Transverse colon (tissue), 4 donors: ENCODE results near the gene ZNF317. TPM values are rescaled to one million over a fixed set of nuclear protein-coding genes. Genes with fewer than 3 reads are reported as not detected.

Experiments
- DNase-seq: peaks from one replicate; pipeline ENCODE4 v3.0.0-alpha.2; 2019
- H3K27ac ChIP-seq, 4 donors: fragments of 200-600 bp; sonication (generic); 2 replicates each; pipeline ENCODE4 v1.5.1; 2016 to 2018; ENCODE audit warnings: inconsistent platforms in 4 of 4
- H3K27me3 ChIP-seq: fragments of 200-600 bp; sonication (generic); 2 replicates; pipeline ENCODE4 v1.5.1; 2017; ENCODE audit warnings: inconsistent platforms
- H3K36me3 ChIP-seq, 4 donors: fragments of 200-600 bp; sonication (generic); 2 replicates each; pipeline ENCODE4 v1.5.1; 2017 to 2019; ENCODE audit warnings: inconsistent platforms in 4 of 4
- H3K4me1 ChIP-seq, 4 donors: fragments of 200-600 bp; sonication (generic); 2 replicates each; pipeline ENCODE4 v1.5.1; 2017 to 2020; ENCODE audit warnings: inconsistent platforms in 4 of 4
- H3K4me3 ChIP-seq, 4 donors: fragments of 200-600 bp; sonication (generic); 1 replicate in 1 of 4; 2 replicates in 3 of 4; pipeline versions ENCODE4 v1.5.1 to v1.6.1; 2017 to 2019; ENCODE audit warnings: inconsistent platforms in 4 of 4
- H3K9me3 ChIP-seq, 2 donors: fragments of 200-600 bp; sonication (generic); 2 replicates each; pipeline ENCODE4 v1.5.1; 2017 to 2019; ENCODE audit warnings: inconsistent platforms in 2 of 2
- EP300 ChIP-seq: sonication (generic); formaldehyde crosslinking; IDR thresholded peaks from one replicate; pipeline ENCODE4 v1.6.1; 2017; ENCODE audit warnings: antibody characterized with exemption, low read depth
- POLR2A ChIP-seq: fragments of 450-650 bp; IDR thresholded peaks from one replicate; pipeline ENCODE4 v1.6.1; 2016; ENCODE audit warnings: antibody characterized with exemption, mild to moderate bottlenecking, moderate library complexity
- POLR2AphosphoS5 ChIP-seq, 3 donors: sonication (generic); formaldehyde crosslinking; IDR thresholded peaks; one replicate each; pipeline ENCODE4 v1.6.1; 2016; ENCODE audit warnings: antibody characterized with exemption in 3 of 3
- whole genome bisulfite sequencing, 2 donors: methylation state at CpG; one replicate each; pipeline ENCODE4 v1.1.5; 2018; ENCODE audit warnings: low coverage in 1 of 2; 5-methylcytosine and 5-hydroxymethylcytosine counted together
- in situ Hi-C, 4 donors: fragments of 200-750 bp; cut with MboI; loops; one replicate each; pipeline versions ENCODE4 v1.15.0 to v1.15.1; 2017; ENCODE audit warnings: low sequenced_read_pairs in 3 of 4, low pct_ligation_motif_present in 1 of 4, low pct_unique_long_range_greater_than_20kb in 1 of 4
- intact Hi-C: fragments of 100-400 bp; cut with DNase I; formaldehyde crosslinking; loops from one replicate; pipeline ENCODE4 v1.15.1; 2023; ENCODE audit warnings: low total_unique reads
- total RNA-seq, 4 donors: library from RNA; depleted of rRNA; stranded (reverse); fragments of >200 nt; gene quantifications; one replicate each; pipeline ENCODE4 v1.1.0, GENCODE V29; 2016
- TF ChIP-seq, protein P1 (sequence below), 5 experiments: fragments of 200-600 bp in 3 of 5; fragments of 450-650 bp in 2 of 5; sonication (generic) in 3 of 5; IDR thresholded peaks; 1 replicate in 2 of 5; 2 replicates in 3 of 5; pipeline ENCODE4 v1.5.1; 2016 to 2017; ENCODE audit warnings: antibody characterized with exemption in 5 of 5, inconsistent platforms in 3 of 5, mild to moderate bottlenecking in 2 of 5, moderate library complexity in 1 of 5

ZNF317 gene
- total RNA-seq, 4 donors from 2014 or later: 20.6 to 25.1 (median 22.5) TPM

DNA sequence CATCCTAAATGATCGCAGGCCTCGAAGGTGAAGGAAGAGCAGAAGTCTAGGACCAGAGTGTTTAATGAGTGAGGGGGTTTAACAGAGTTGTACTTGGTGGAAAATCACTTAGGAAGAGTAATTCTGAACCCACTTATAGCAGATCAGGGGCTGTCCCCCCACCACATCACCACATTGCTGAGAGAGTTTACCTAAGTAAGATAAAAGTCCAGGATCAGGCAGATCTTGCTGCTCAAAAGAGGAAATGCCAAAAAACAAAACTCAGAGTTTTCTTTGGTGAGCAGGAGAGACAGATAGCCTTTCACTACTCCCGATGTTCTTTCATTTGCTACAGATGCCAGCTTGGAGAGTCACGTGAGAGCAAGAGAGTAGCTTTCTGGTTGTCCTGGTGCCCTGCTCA lies 15.4 kb downstream of the ZNF317 start:
- no peak for DNase-seq
- Histone ChIP-seq H3K27ac (no peak overlapping the region), H3K27me3 (no peaks in the 10 kb centered on the region), H3K9me3 (peaks cover 14 to 17% of the 10 kb centered on the region in 2 donors), H3K36me3 (peaks cover 5 to 54% (median 27%) of the 10 kb centered on the region in 4 donors), H3K4me1 (no peaks in the 10 kb centered on the region), H3K4me3 (no peak overlapping the region)
- intact Hi-C loops (no loop called here), in situ Hi-C loops (no loop called here)
- WGBS, 2 donors: 89 to 97% methylated on average over 4 of the region's 4 CpGs
- TF ChIP-seq POLR2A: no peak
- TF ChIP-seq, protein P1, sequence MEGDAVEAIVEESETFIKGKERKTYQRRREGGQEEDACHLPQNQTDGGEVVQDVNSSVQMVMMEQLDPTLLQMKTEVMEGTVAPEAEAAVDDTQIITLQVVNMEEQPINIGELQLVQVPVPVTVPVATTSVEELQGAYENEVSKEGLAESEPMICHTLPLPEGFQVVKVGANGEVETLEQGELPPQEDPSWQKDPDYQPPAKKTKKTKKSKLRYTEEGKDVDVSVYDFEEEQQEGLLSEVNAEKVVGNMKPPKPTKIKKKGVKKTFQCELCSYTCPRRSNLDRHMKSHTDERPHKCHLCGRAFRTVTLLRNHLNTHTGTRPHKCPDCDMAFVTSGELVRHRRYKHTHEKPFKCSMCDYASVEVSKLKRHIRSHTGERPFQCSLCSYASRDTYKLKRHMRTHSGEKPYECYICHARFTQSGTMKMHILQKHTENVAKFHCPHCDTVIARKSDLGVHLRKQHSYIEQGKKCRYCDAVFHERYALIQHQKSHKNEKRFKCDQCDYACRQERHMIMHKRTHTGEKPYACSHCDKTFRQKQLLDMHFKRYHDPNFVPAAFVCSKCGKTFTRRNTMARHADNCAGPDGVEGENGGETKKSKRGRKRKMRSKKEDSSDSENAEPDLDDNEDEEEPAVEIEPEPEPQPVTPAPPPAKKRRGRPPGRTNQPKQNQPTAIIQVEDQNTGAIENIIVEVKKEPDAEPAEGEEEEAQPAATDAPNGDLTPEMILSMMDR (IDR thresholded peaks at IDR 0.05): no peak
- TF ChIP-seq POLR2AphosphoS5 (IDR thresholded peaks at IDR 0.05): no peak
- TF ChIP-seq EP300: no peak

DNA sequence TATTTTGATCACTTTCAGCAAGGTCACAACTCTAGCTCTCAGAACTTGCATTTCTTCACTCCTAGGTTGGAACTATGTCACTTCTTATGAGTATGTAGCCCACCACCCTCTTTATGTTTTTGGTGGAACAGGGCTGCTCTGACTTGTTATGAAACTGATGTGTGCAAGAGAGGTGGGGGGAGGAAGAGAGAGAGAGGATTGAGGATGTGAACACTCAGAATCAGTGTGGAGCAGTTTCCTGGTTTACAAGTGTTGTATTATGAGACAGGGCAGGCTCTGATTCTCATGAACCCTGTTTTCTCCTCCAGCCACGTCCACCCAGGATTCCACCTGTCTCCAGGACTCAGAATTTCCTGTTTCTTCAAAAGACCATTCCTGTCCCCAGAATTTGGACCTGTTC lies 16.1 kb downstream of the ZNF317 start:
- in situ Hi-C loops (no loop called here), intact Hi-C loops (no loop called here)
- Histone ChIP-seq H3K36me3 (peaks cover 7 to 61% (median 30%) of the 10 kb centered on the region in 4 donors), H3K4me3 (no peak overlapping the region), H3K27ac (no peak overlapping the region), H3K27me3 (no peaks in the 10 kb centered on the region), H3K4me1 (no peaks in the 10 kb centered on the region), H3K9me3 (peaks cover 21% of the 10 kb centered on the region in 2 donors)
- WGBS, 2 donors: 77 to 100% methylated on average over 1 of the region's 1 CpG
- TF ChIP-seq POLR2AphosphoS5 (IDR thresholded peaks at IDR 0.05) (no peak), POLR2A (no peak), EP300 (no peak)
- TF ChIP-seq, protein P1 (IDR thresholded peaks at IDR 0.05): no peak
- DNase-seq: no peak

DNA sequence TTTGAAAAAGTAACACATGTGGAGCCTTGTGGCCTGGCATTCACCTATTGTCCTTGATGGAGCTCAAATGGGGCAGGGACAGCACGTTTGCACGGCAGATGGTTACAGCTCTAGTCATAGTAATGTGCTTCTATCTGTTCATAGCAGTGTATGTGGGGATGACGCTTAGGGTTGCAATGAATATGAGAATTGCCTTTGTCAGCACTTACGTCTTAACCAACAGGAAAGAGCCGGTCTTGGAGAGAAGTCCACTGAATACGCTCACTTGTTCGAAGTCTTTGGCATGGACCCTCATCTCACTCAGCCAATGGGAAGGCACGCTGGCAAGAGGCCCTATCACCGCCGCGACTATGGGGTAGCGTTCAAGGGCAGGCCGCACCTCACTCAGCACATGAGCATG lies 19.7 kb downstream of the ZNF317 start:
- H3K4me3 ChIP-seq: no peak overlapping the region
- no peaks in the 10 kb centered on the region for H3K4me1 ChIP-seq
- H3K9me3 ChIP-seq: peaks cover 14 to 18% of the 10 kb centered on the region in 2 donors
- H3K36me3 ChIP-seq: peaks cover 9 to 77% (median 43%) of the 10 kb centered on the region in 4 donors
- H3K27me3 ChIP-seq: no peaks in the 10 kb centered on the region
- TF ChIP-seq POLR2AphosphoS5 (IDR thresholded peaks at IDR 0.05) (no peak), EP300 (no peak), POLR2A (no peak)
- TF ChIP-seq, protein P1 (IDR thresholded peaks at IDR 0.05): no peak
- H3K27ac ChIP-seq: no peak overlapping the region
- WGBS, 2 donors: 99 to 100% methylated on average over 8 to 13 of the region's 13 CpGs
- intact Hi-C loops: no loop called here
- no peak for DNase-seq
- in situ Hi-C loops: no loop called here

DNA sequence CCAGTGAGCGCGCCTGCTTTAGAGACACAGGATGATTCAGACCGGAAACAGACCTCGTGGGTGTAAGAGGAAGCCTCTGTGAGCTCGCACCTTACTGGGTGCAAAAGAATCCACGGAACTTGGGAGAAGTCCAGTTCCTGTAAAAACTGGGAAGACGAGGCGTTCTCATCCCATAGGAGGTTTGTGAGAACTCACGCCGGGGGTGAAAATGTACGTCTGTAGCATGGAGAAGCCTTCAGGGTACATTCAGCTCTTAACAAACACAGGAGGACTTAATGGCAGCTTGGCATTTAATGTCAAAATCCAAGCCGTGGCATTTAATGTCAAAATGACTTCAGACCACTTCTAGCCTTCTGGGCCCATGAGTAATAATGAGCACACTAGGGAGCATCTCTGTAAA lies 21.2 kb downstream of the ZNF317 start:
- 98% methylated on average over 12 of the region's 12 CpGs; no CpG with 5 or more reads in 1 of the 2 donors for WGBS, 2 donors
- H3K9me3 ChIP-seq: peaks cover 13 to 17% of the 10 kb centered on the region in 2 donors
- peaks cover 9 to 78% (median 42%) of the 10 kb centered on the region in 4 donors for H3K36me3 ChIP-seq
- DNase-seq: no peak
- no peaks in the 10 kb centered on the region for H3K27me3 ChIP-seq
- no peaks in the 10 kb centered on the region for H3K4me1 ChIP-seq
- in situ Hi-C loops (no loop called here), intact Hi-C loops (no loop called here)
- TF ChIP-seq POLR2AphosphoS5 (IDR thresholded peaks at IDR 0.05) (no peak), EP300 (no peak), POLR2A (no peak)
- TF ChIP-seq, protein P1 (IDR thresholded peaks at IDR 0.05): no peak
- no peak overlapping the region for H3K27ac ChIP-seq
- H3K4me3 ChIP-seq: no peak overlapping the region
